Measurements from ENCODE around the gene VEPH1.

The VEPH1 gene

DNA sequence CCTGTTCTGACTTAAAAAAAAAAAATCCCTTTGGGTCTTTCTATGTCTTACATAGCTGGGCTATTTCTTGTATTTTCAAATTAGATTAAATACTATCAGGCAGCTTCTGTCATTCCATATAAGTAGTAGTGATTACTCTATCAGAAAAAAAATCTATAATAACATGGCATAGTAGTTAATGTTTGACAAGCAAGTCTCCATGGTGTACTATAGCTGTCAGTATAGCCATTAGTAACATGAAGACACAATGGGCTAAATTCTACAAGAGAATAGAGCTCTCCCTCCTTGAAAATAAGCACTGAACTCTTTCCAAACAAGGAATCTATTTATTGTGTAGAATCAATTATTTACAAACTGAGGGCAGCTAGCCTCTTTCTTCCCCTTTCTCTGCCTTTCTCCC is 19.4 kb upstream of the VEPH1 start:
- DNase-seq, result no peak

DNA sequence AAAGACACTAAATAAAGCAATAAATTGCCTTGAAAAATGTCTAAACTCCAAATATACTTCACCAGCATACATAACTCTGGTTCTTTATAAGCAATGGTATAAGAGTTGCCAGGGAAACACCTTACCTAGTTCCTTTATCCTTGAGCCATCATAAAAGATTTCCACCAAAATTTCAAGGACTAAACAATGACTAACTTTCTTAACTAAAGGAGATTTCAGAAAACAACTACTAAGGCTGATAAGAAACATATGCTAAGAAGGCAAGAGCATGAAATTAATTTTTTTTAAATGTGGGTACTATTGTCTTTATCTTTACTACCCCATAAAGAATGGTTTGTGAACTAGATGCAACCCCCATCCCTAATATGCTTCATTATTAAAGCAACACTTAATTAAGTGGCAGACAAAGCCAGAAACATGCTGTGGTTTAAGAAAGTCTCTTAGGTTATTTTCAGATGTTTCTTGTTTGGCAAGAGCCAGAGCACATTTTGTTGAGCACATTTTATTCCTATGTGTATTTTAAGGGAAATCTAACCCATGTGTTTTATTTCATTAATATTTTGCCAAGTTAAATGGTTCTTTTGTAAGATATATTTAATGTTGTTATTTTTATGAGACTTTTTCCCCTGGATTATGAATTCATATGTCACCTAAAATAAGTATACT is 17.4 kb upstream of the VEPH1 start:
- no peak for DNase-seq

DNA sequence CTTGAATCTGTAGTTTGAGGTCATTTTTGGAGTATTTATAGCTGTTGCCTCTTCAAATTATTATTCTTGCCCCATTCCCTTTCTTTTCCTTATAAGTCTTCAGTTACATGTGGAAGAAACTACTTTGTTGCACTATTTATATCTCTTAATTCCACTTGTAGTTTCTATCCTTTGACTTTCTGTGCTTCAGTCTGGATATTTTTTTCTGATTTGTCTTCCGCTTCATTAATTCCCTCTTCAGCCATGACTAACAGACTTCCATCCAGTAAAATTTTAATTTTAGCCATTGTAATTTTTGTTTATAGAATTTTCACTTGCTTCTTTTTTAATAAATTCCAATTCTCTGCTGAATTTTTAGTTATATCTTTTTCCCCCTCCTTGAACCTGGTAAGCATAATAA is 15.7 kb upstream of the VEPH1 start:
- no peak for DNase-seq

DNA sequence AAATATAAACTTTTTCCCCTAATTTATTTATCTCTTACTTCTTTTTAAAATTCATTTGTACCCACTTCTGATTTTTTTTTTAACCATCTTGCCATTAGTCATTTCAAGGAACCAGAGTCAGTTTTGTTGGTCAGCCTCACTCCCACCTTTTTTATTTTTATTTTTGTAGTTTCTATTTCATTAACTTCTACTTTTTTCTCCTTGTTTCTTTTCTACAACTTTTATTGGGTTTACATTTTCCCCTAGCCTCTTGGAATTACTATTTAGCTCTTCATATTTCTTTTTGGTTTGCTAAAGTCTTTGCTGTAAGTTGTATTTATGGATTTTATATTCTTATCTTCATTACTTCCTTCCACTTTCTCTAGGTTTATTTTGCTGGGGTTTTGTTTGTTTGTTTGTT is 13.7 kb upstream of the VEPH1 start:
- no peak for DNase-seq

DNA sequence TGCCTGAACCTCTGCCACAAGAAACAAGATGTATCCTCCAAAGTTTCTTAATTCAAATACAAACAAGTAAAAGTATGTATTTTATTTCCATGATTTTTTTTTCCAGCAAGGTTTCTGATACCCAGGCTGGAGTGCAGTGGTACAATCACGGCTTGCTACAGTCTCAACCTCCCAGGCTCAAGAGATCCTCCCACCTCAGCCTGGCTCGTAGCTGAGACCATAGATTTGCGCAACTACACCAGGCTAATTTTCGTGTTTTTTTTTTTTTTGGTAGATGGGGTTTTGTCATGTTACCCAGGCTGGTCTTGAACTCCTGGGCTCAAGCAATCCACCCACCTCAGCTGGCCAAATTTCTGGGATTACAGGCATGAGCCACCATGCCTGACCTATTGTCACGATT is 12.2 kb upstream of the VEPH1 start:
- DNase-seq, result no peak

DNA sequence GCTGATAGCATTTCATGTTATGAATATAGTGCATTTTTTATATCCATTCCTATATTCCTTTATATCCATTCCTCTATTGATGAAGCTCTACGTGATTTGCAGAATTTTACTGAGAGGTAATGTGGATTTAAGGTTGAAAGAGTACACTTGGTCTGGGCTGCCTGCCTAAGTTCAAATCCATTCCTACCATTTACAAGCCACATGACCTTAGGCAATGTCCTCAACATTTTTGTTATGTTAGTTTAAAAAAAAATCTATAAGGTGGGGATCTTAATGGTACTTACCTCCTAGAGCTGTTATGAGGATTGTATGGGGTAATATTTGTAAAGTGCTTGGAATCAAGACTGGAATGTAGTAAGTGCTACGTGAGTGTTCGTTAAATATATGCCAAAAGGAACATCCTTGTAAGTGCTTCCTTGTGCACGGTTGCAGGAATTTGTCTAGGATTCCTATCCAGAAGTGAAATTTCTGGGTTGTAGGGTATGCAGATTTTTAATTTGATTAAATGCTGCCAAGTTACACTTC is 11.2 kb upstream of the VEPH1 start:
- no peak for DNase-seq

DNA sequence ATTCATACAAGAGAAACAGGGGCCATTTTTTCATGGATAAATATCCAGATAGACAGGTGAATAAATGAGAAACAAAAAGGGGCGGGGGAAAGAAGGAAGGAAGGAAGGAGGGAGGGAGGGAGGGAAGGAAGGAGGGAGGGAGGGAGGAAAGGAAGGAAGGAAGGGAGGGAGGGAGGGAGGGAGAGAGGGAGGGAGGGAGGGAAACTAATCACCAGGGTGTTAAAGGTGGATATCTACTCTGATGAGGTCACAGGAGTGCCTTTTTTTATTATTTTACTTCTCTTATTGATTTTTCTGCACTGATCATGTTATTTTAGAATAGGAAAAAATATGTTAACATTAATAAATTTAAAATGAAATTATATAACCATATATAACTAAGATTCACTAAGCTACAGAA is 10.4 kb upstream of the VEPH1 start:
- DNase-seq, result no peak

DNA sequence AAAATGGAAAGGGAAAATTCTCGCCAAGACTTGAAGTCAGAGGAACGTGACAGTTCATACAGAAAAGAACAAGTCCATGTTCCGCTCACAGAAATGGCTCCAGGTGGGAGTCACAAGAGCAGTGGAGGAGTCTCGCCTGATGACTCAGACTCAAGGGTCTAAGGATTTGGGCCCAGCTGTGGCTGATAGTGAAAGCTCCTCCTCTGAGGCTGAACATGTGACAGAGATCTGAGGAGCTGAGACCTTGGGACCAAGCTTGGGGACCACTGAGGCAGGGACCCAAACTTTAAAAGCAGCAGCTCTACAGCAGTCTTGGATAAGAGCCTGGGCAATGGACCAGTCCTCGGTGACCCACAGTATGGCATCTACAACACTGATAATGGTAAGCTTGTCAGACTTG is 9.3 kb upstream of the VEPH1 start:
- no peak for DNase-seq

DNA sequence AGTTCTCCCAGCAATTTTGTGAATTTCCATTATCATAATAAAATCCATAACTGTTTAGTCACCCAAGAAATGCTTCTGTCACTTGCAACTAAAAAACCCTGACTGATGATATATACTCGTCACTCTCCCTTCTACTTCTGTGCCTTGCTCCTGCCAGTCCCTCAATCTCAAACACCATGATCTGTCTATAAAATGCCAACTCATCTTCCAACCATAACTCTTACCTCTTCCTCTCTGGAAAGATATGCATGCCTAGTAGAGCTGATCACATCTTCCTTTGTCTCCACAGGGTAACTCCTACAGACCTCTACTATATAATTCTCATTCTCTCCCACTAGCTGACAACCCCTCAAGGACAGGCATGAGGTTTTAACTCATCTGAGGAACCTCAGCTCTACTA is 5.2 kb upstream of the VEPH1 start:
- DNase-seq, result no peak

DNA sequence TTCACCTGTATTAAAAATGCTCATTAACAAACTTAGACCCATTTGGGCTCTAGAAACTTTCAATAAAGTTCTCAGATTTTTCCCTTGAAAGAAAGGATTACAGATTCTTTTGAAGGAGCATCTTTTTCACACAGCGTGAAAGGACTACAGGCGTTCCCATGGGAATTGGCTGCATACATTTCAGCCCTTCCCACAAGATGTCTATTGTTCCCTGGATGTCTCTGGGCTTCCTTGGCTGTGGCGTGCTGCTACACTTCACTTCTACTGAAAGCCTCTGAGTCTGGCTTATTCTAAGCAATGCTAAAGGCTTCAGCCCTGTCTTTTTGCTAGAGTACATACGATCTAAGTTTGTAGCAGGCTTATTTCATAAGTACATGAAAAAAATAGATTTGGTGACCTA is 1.4 kb downstream of the VEPH1 start:
- DNase-seq, result no peak

DNA sequence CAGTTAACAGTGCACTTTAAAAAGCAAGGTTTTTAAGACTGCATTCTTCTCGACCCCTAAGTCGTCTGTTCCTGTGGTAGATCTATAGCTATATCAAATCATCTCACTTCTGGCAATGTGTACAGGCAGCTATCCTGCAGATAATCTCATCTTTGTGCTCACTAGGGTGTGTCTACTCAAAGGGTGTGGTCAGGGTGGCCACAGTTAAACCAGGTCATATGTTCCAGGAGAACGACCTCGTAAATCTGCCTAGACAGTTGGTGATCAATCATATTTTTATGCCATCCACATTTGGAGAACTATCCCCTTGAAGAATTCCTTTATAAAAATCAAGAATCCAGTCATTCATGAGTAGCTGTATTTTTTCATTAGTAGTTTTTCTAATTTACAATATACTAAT is 3.0 kb downstream of the VEPH1 start:
- no peak for DNase-seq

DNA sequence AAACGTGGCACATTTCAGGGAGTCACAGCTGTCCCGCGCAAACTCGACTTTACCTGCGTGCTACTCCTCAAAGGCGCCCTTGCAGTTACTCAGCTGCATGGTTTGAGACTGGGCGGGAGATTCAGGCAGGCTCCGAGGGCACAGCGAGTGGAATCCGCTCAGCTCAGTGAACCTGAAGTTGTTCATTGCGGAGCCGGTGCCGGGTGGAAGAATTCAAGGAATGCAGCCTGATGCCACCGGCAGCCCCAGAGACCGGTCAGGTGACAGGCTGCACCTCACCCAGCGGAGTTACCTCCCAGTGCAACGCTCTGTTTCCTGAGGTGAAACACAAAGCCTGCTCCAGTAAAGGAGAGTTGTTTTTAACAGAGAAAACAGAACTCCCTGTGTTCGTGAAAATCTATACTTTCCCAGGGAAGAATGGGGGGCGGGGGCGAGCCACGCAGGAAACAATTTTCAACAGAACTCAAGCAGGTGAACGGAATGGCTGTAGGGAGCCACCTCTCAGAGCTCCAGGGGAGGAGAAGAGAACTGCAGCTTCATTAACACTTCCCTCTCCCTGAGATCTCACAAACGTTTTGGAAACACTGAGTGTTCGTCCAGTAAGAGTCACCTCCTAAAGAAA is 3.8 kb downstream of the VEPH1 start:
- DNase-seq, result no peak

DNA sequence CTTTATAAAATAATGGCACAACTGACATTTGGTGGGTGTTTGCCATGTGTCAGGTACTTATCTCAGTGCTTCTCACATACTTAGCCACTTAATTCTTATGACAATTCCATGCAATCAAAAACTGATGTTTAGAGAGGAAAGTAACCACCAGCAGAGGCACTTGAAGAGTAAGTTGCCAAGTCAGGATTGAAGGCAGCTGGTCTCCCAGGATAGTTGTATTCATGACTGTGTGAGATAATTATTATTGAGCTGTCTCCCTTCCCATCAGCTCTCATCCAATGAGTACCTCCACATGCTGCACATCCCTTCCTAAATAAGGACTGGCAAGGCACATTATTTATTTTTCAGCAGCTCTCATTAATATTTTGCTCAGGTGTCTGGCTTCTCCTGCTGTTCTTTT is 4.8 kb downstream of the VEPH1 start:
- no peak for DNase-seq

DNA sequence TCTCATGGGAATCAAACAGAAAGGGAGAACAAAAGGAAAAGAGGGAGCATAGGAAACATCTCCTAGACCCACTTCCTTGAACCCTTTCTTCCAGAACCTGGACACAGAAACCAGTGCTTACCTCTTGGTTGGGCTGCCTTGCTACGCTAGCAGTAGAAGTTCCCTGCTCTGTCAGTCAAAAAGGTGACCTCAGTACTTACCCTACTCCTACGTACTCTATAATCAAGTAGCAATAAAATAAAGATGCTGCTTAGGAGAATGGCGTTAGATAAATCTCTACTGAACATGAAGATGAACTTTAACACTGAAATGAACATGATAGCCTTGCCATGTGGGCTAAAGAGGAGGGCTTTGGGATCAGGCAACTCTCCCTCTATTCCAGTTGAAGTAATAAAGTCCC is 7.4 kb downstream of the VEPH1 start:
- no peak for DNase-seq

DNA sequence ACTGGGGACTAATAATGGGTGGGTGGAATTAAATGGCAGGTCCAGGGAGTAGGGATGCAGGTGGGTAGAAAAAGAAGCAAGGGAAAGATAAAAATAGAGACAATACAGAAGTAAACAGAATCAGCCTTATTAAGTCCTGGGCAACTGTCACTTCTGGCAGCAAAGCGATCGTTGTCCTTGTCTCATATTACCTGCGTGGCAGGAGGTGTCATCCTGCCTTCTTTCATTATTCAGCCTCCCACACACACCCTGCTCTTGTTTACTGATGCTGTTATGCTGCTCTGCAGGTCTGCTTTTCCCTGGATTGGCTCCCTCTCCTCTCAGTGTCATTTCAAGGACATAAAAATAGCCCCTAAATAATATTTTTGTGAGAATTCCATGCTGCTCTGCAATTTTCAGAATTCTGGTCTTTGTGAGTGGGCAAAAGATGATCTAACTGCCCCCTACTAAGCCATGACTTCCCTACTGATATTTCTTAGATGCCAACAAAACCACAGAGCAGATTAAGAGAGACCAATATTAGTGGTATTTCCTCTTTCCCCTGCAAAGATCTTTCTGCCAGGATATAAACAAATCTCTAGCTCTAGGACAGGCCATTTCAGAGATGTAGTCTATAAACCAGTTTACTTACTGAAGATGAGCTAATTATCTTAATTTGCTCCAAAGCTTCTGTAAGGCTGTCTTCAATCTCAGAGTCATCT is 8.5 kb downstream of the VEPH1 start:
- DNase-seq, result no peak

DNA sequence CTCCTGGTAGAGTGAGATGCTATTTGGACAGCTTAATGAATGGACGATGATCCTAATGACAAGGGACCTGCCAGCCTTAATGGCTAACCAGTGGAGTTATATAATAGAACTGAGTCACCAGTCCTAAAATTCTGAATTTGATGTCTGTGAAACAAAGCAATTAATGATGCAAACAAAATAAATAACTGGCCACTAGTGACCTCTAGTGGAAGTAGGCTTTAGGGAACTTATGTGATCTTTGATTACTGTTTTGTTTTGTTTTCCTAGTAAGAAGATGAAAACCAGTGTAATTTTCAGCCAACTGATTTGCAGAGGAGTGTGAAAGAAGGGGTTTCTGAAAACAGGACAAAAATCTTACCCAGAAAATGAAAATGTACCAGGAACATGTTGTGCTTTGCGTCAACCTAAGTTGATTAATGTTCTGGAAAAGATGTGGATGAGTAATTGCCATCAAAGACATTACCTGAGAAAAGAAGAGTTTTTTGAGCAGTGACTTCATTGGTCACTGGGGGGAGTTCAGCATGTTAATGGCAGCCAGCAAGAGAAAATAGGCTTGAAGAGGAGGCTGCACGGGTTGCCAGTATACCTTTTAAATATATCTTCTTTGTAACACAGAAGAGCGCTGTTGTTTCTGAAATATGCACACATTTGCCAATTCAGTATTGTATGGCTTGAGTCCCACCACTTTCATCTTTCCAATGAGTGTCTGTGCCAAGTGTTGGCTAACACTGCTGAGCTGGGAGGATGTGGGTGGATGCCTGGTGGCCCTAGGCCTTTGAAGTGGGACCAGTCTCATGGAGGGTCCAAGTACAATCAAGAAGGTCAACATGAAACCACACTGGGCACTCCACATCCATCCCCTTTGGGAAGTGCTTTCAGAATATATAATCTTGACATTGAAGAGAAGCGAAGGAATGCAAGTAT is 9.3 kb downstream of the VEPH1 start:
- DNase-seq, result no peak

DNA sequence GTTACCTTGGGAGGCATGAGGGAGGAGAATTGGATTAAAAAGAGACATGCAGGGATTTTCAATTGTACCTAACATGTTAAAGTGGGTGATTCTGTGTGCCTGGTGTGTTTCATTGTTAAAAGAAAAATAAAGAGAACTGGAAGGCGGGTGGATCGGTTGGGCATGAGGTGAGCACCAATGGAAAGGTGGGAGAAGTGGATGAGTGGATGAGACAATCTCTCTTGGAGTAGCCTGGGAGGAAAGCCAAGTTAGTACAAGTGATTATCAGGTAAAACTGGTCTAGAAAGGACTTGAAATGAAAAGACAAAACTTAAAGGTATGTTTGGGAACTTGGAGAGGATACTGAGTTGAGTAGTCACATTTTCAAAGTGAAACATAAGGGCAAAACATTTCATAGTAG is 12.1 kb downstream of the VEPH1 start:
- DNase-seq, result no peak

DNA sequence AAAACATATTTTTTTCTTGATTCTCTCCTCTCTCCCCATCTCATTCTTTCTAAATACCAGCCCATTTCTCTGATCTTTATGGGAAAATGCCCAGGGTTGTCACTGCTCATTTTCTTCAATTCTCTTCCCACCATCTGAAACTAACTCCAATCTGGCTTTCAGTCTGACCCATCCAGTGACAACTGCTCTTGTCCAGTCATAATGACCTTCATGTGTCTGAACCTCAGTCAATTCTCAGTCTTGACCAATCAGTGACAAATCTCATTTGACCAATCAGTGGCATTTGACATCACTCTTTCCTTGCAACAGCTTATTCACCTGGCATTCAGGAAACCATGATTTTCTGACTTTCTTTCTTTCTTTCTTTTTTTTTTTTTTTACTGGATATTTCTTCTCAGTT is 15.1 kb downstream of the VEPH1 start:
- DNase-seq, result no peak

DNA sequence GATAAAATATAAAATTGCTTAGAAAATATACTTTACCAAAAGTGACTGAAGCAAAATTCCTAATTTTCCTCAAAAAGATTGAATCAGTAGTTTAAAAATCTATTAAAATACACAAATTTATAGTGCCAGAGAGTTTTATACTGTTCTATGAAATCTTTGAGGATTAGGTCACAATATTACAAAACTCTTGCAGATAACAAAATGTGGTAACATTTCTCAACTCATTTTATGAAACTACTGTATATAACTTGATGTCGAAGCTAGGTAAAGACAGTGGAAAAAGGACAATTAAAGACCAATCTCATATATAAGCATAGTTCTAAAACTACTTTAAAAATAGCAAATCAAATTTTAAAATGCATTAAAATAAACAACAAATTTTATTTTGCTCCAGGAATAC is 15.9 kb downstream of the VEPH1 start:
- DNase-seq, result no peak

DNA sequence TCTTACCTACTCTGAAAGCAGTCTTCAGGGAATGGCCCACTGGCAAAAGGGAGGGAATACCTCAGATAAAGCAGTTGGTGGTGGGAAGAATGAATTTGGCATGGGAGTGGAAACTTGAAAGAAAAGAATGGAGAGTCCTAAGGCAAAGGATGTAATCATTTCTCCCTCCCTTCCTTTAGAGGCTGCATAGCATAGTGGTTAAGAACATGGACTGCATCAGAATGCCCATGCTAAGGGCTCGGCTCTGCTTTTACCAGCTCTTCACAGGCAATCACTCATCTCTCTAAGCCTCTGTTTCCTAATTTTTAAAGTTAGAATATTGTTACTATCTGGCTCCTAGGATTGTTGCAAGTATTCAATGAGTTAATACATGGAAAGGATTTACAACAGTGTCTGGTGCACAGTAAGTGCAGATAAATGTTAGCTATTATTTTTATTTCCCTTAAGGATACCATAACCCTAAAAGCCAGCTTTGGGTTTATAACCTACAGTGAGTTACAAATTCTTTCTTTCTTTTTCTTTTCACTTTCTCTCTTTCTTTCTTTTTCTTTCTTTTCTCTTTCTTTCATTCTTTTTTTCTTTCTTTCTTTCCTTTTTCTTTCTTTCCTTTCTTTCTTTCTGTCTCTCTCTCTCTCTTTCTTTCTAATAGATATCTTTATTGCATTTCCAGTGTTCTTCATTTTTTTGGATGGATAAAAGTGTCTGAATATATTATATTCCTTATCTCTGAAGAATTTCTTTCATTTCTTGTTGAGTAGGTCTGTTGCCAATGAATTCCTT is 23.6 kb downstream of the VEPH1 start:
- DNase-seq, result no peak

DNA sequence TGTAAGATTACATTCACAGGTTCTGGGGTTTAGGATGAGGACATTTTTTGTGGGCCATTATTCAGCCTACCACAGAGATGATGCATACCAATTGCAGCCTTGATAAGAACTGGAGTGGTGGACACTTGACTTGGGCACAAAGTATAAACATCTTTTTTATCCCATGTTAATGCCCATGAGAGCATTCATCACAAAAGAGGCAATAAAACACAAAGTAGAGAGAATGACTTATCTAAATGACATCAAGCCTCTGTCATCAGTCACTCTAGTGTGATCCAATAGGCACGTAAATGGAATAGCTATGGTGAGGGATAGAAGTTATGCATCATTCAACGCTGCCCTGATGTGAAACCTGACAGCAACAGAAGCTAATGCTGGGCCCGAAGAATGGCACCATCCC is 25.8 kb downstream of the VEPH1 start:
- no peak for DNase-seq

DNA sequence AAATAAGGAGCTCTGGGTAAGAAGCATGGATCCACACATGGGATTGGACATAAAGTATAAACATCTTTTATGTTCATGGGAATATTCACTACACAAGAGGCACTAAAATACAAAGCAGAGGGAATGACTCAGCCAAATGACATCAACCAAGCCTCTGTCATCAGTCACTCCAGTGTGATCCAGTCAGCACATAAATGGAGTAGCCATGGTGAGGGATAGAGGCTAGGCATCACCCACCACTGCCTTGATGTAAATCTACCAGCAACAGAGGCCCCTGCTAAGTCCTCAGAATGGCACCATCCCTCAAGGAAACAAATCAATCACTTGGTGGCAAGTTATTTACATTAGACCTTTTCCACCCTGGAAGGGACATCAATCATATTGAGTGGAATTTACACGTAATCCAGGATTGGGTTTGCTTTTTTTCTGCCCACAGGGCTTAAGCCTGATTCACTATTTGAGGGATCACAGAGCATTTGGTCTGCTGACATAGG is 27.2 kb downstream of the VEPH1 start:
- DNase-seq, result no peak
